ENCODE measurements around the gene CLDN18. TPM values are rescaled to one million over a fixed set of nuclear protein-coding genes. Genes with fewer than 3 reads are reported as not detected.

Gene CLDN18
- total and polyA plus RNA-seq, 2 donors (not counting 3 experiments of a cell fraction or from before 2014, with no cell fraction given), result not detected

DNA sequence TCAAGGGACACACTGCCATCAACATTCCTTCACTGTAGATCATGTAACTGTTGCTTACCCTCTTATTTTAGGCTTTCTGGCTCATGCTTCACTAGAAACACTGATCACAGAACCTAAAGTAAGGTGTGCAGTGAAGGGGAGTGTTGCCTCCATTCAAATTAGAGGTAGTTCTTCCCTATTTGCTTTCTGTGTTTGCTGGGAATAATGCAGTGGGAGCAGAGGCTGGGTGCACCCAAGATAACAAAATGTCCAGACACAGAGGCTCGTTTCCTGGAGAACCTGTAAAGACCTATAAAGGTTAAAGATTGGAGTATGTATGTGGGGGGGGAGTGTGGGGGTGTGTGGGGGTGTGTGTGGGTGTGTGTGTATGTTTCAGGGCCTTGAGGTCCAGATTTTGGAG is 2.1 kb upstream of the CLDN18 start:
- FAIRE-seq (no peak), DNase-seq (ENCODE audit: low read depth, low spot score) (no peak)
- dilution Hi-C loops (cut with MboI; ENCODE audit: extremely low pct_ligation_motif_present, low sequenced_read_pairs) (no loop called here), intact Hi-C loops (cut with micrococcal nuclease) (no loop called here)
- Histone ChIP-seq H3K9ac (replicated peaks; ENCODE audit: extremely low read depth, insufficient read depth, low read length) (no peak overlapping the region), H4K20me1 (replicated peaks; ENCODE audit: control insufficient read depth, extremely low read depth, insufficient read depth, low read length) (no peaks in the 10 kb centered on the region), H2AFZ (ENCODE audit: low read depth, low read length) (no peak overlapping the region), H3K4me3 (replicated peaks in 1 of 3; ENCODE audit: insufficient read depth in 1 of 3, low read depth in 1 of 3, low read length in 3 of 3) (no peak overlapping the region), H3K27me3 (ENCODE audit: control insufficient read depth in 2 of 2, insufficient read depth in 2 of 2, low read length in 2 of 2) (no peaks in the 10 kb centered on the region), H3K9me1 (replicated peaks; ENCODE audit: control insufficient read depth, extremely low read depth, insufficient read depth, low read length) (no peaks in the 10 kb centered on the region), H3K4me1 (ENCODE audit: control insufficient read depth, extremely low read depth, insufficient read depth, low read length) (no peaks in the 10 kb centered on the region), H3K79me2 (ENCODE audit: control insufficient read depth, insufficient read depth, low read length) (no peaks in the 10 kb centered on the region), H3K36me3 (ENCODE audit: control insufficient read depth in 2 of 2, extremely low read depth in 1 of 2, insufficient read depth in 2 of 2, low read length in 2 of 2) (no peaks in the 10 kb centered on the region), H3K4me2 (ENCODE audit: insufficient read depth, low read length) (no peak overlapping the region), H3K27ac (ENCODE audit: insufficient read depth, low read depth, low read length) (no peak overlapping the region), H3K9me3 (replicated peaks; ENCODE audit: control insufficient read depth, insufficient read depth, low read length) (no peaks in the 10 kb centered on the region)
- POLR2A ChIA-PET, result no interaction called here
- BruUV-seq (replicated peaks), result no TSS peak
- CTCF ChIA-PET, result no interaction called here
- TF ChIP-seq GATA2 (IDR thresholded peaks at IDR 0.05; ENCODE audit: insufficient read depth, insufficient read length, low read depth, low read length), result no peak
- no peak for TF ChIP-seq JUN (IDR thresholded peaks at IDR 0.05; ENCODE audit: borderline replicate concordance, insufficient read depth, insufficient read length, low read depth)
- TF ChIP-seq, protein P1, sequence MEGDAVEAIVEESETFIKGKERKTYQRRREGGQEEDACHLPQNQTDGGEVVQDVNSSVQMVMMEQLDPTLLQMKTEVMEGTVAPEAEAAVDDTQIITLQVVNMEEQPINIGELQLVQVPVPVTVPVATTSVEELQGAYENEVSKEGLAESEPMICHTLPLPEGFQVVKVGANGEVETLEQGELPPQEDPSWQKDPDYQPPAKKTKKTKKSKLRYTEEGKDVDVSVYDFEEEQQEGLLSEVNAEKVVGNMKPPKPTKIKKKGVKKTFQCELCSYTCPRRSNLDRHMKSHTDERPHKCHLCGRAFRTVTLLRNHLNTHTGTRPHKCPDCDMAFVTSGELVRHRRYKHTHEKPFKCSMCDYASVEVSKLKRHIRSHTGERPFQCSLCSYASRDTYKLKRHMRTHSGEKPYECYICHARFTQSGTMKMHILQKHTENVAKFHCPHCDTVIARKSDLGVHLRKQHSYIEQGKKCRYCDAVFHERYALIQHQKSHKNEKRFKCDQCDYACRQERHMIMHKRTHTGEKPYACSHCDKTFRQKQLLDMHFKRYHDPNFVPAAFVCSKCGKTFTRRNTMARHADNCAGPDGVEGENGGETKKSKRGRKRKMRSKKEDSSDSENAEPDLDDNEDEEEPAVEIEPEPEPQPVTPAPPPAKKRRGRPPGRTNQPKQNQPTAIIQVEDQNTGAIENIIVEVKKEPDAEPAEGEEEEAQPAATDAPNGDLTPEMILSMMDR (IDR thresholded peaks at IDR 0.05; ENCODE audit: extremely low read depth in 1 of 2, insufficient read depth in 1 of 2, low read depth in 1 of 2, low read length in 2 of 2), result no peak
- no peak for TF ChIP-seq FOS (IDR thresholded peaks at IDR 0.05; ENCODE audit: borderline replicate concordance, insufficient read depth, low read length)
- no peak for TF ChIP-seq MYC (IDR thresholded peaks at IDR 0.05; ENCODE audit: low read depth, low read length)
- no peak for TF ChIP-seq EZH2 (IDR thresholded peaks at IDR 0.05; ENCODE audit: borderline replicate concordance, low read depth, low read length, severe bottlenecking)
- no peak for TF ChIP-seq POLR2A (IDR thresholded peaks at IDR 0.05; ENCODE audit: low read depth, low read length)
- no peak for TF ChIP-seq POLR2AphosphoS5 (IDR thresholded peaks at IDR 0.05; ENCODE audit: insufficient read depth, low read depth, low read length)
- TF ChIP-seq, protein P2, sequence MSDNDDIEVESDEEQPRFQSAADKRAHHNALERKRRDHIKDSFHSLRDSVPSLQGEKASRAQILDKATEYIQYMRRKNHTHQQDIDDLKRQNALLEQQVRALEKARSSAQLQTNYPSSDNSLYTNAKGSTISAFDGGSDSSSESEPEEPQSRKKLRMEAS (IDR thresholded peaks at IDR 0.05; ENCODE audit: insufficient read depth, insufficient read length), result no peak
